Mesodermal cell (in vitro differentiated cells): ENCODE measurements around the gene PADI1.

Source experiments
- H3K27ac ChIP-seq: 2 replicates; pipeline ENCODE4 v1.7.0; 2013; ENCODE audit warnings: mild to moderate bottlenecking, low read depth, low read length, moderate library complexity; ENCODE audit not compliant: severe bottlenecking
- H3K36me3 ChIP-seq: 2 replicates; pipeline ENCODE4 v1.7.1; 2013; ENCODE audit warnings: mild to moderate bottlenecking, low read length, moderate library complexity; ENCODE audit not compliant: control insufficient read depth, insufficient read depth
- H3K4me1 ChIP-seq: one replicate; pipeline ENCODE4 v1.7.1; 2013; ENCODE audit warnings: mild to moderate bottlenecking, low read length; ENCODE audit not compliant: insufficient read depth, control insufficient read depth, poor library complexity, severe bottlenecking
- H3K4me3 ChIP-seq: 2 replicates; pipeline ENCODE4 v1.7.0; 2013; ENCODE audit warnings: low read length, control low read depth, mild to moderate bottlenecking; ENCODE audit not compliant: insufficient read depth, poor library complexity, severe bottlenecking; ENCODE audit errors: extremely low read depth
- H3K9me3 ChIP-seq: 2 replicates; pipeline ENCODE4 v1.7.1; 2013; ENCODE audit warnings: mild to moderate bottlenecking, low read length, moderate library complexity; ENCODE audit not compliant: control insufficient read depth
- WGBS, 2 experiments: methylation state at CpG; one replicate each; pipeline ENCODE4 v1.1.5; 2013; ENCODE audit warnings: missing lambda C conversion rate in 2 of 2; ENCODE audit not compliant: insufficient coverage in 2 of 2; 5-methylcytosine and 5-hydroxymethylcytosine counted together

PADI1 gene

DNA sequence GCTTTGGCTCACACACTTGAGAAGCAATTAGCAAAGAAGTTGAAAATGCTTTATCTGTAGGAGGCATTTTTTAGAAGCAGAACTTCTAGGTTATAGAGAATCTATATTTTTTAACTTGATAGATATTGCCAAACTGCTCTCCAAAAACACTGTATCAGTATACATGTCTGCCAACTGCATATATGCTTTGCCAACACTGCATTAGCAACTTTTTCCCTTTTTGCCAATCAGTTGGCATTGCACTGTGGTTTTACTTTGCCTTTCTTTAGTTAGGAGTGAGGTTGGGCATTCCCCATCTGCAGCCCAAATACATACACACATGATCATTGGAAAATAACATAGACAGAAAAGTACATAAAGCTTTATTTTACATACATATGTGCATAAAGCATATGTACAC lies 59.0 kb downstream of the PADI1 start:
- Histone ChIP-seq H3K36me3 (no peaks in the 10 kb centered on the region), H3K9me3 (no peaks in the 10 kb centered on the region), H3K4me1 (peaks cover 15% of the 10 kb centered on the region), H3K4me3 (no peak overlapping the region), H3K27ac (no peak overlapping the region)

DNA sequence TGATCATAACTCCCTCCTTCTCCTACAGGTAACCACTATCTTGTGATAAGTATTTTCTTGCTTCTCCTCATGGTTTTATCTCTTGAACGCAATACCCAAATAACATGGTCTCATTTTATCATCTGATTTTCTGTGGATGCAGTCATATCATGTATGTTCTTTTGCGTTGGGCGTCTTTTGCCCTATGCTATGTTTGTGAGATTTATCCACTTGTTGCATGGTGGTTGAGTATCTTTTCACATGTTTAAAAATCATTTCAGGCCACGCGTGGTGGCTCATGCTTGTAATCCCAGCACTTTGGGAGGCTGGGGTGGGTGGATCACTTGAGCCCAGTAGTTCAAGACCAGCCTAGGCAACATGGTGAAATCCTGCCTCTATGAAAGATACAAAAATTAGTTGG lies 59.5 kb downstream of the PADI1 start:
- Histone ChIP-seq H3K9me3 (no peaks in the 10 kb centered on the region), H3K36me3 (no peaks in the 10 kb centered on the region), H3K4me1 (peaks cover 13% of the 10 kb centered on the region), H3K4me3 (no peak overlapping the region), H3K27ac (no peak overlapping the region)
- WGBS, 2 experiments: 69 to 75% methylated on average over 2 to 4 of the region's 5 CpGs

DNA sequence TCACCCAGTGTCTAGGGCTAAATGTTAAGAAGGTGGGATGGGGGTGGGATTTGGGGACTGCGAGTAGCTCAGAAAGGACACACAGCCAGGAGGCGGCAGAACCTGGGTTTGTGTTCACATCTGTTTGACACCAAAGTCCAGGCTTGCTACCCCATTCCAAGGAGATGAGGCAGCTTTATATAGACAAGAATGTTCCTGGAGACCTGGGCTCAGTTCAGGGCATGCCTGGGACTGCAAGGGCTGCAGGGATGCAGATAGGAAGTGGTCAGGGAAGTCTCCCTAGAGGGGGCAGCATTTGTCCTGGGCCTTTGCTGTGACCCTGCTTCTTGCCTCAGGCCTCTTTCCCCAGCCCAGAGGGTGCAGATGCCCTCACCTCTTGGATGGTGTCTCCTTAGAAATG lies 60.2 kb downstream of the PADI1 start:
- Histone ChIP-seq H3K9me3 (no peaks in the 10 kb centered on the region), H3K4me3 (no peak overlapping the region), H3K4me1 (peaks cover 8% of the 10 kb centered on the region), H3K27ac (no peak overlapping the region), H3K36me3 (no peaks in the 10 kb centered on the region)
- WGBS, 2 experiments: 100% methylated on average over 1 of the region's 2 CpGs; no CpG with 5 or more reads in 1 of the 2 experiments

DNA sequence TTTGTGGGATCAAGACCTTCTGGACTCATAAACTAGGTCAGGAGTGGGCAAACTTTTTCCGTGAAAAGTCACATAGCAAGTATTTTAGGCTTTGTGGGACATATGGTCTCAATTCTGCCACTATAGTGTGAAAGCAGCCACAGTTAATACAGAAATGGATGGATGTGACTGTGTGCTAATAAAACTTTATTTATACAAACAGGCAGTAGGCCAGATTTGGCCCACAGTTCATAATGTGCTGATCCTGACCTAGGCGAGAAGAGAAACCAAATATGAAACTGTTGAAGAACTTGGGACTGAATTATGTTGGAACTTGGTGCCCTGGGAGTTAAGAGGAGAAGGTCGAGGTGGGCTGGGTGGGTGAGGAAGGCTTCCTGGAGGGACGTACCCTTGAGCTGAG lies 61.0 kb downstream of the PADI1 start:
- no peak overlapping the region for H3K27ac ChIP-seq
- H3K9me3 ChIP-seq: no peaks in the 10 kb centered on the region
- H3K4me3 ChIP-seq: no peak overlapping the region
- peaks cover 8% of the 10 kb centered on the region for H3K4me1 ChIP-seq
- H3K36me3 ChIP-seq: no peaks in the 10 kb centered on the region
- 98 to 99% methylated on average over 4 of the region's 4 CpGs for WGBS, 2 experiments

DNA sequence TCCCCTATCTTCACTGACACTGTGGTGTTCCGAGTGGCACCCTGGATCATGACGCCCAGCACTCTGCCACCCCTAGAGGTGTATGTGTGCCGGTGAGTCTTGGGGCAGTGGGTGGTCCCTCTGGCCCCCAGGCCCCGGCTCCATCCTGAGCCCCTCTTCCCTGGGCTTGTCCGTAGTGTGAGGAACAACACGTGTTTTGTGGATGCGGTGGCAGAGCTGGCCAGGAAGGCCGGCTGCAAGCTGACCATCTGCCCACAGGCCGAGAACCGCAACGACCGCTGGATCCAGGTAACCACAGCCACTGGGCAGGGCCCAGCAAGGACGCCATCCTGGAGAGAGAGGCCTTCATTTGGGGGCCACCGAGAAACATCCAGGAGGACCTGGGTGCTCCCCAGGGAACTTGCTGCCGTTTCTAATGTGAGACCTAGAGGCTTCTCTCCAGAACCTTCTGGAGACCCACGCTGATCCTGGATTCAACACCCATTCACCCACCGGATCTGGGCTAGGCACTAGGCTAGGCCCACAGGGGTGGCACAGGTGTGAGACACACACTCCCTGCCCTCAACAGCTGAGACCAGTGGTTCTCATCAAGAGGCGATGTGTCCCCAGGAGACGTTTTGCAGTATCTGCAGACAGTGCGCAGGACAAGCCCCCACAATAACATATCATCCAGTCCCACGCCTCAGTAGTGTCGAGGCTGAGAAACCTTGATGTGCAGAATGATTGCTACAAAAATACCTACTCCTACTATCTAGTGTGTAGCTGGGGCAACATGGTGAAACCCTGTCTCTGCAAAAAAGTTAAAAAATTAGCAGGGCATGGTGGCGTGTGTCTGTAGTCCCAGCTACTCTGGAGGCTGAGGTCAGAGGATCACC lies 66.2 kb downstream of the PADI1 start:
- no peaks in the 10 kb centered on the region for H3K4me1 ChIP-seq
- H3K9me3 ChIP-seq: no peaks in the 10 kb centered on the region
- H3K4me3 ChIP-seq: no peak overlapping the region
- WGBS, 2 experiments: 91 to 94% methylated on average over 18 to 19 of the region's 23 CpGs
- no peaks in the 10 kb centered on the region for H3K36me3 ChIP-seq
- H3K27ac ChIP-seq: no peak overlapping the region

DNA sequence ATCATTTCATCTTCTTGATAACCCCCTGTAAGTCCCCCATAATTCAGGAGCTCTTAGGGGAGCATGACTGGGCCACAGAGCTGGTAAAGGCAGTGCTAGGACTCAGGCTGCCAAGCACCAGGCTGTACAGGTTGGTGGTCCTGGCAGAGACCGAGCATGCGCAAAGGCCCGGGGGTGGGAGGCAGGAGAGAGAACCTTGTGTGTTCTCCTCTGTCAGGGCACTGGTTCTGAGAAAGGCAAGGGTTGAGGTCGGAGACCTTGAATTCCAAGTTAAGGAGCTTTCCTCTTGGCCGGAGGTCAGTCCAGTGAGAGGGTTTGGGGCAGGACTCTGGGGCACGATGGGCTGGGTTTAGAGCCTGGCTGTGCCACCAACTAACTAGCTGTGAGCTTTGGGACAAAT lies 67.1 kb downstream of the PADI1 start:
- H3K9me3 ChIP-seq: no peaks in the 10 kb centered on the region
- 94 to 97% methylated on average over 4 to 5 of the region's 6 CpGs for WGBS, 2 experiments
- H3K4me3 ChIP-seq: no peak overlapping the region
- no peaks in the 10 kb centered on the region for H3K4me1 ChIP-seq
- no peaks in the 10 kb centered on the region for H3K36me3 ChIP-seq
- no peak overlapping the region for H3K27ac ChIP-seq

DNA sequence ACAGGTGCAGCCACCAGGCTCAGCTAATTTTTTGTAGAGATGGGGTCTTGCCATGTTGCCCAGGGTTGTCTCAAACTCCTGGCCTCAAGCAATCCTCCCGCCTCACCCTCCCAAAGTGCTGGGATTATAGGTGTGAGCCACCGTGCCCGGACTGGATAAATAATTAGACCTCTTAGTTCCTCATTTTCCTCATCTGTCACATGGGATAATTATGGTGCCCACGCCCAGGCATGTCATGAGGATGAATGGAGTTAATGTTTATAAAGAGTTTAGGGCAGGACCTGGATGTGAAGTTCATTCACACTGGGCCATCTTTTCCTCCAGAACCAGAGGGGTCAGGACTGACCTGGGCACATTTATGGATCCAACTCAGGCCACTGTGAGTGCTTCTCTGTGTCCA lies 67.7 kb downstream of the PADI1 start:
- no peak overlapping the region for H3K4me3 ChIP-seq
- H3K36me3 ChIP-seq: no peaks in the 10 kb centered on the region
- H3K27ac ChIP-seq: no peak overlapping the region
- 80 to 100% methylated on average over 1 of the region's 4 CpGs for WGBS, 2 experiments
- H3K4me1 ChIP-seq: no peaks in the 10 kb centered on the region
- H3K9me3 ChIP-seq: no peaks in the 10 kb centered on the region

GRCh38 chr1:17273096-17273495 lies 68.2 kb downstream of the PADI1 start:
- no peaks in the 10 kb centered on the region for H3K4me1 ChIP-seq
- no peaks in the 10 kb centered on the region for H3K36me3 ChIP-seq
- 86 to 91% methylated on average over 10 to 13 of the region's 13 CpGs for WGBS, 2 experiments
- no peak overlapping the region for H3K4me3 ChIP-seq
- no peak overlapping the region for H3K27ac ChIP-seq
- no peaks in the 10 kb centered on the region for H3K9me3 ChIP-seq

DNA sequence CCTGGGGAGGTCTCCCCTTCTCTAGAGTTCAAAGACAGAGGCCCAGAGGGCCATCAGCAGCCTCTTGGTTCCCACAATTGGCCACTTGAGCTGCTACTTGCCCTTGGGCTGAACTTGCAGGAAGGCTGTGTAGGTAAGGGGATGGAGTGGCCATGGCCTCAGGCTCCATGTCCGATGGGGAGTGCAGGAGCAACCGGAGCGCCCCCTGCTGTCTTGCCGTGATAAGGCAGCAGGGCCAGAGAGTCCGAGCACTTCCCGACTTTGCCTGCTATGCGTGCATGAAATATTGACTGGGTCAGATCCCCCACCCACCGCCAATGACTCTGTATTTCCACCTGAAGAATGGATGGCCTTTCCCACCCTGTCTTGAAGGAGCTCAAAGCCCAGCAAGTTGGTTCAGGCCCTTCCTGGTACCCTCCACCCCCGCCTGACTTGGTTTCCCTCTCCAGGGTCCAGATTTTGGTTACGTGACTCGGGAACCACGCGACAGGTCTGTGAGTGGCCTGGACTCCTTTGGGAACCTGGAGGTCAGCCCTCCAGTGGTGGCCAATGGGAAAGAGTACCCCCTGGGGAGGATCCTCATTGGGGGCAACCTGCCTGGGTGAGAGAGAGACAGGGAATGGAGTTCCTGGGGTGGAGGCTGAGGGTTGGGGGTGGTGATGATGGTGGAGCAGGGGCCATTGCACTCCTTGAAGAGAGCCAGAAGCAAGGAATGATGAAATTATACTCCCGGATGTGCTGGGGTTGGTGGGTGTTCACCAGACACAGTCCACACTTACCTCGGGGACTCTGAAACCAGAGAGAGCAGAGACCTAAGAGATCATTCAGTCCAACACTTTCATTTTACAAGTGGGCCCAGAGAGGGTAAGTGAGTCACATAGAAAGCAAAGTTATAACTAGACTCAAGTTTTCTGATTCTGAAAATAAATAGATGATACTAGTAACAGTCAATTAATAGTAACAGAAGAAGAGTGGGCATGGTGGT lies 69.5 kb downstream of the PADI1 start:
- Histone ChIP-seq H3K36me3 (no peaks in the 10 kb centered on the region), H3K9me3 (no peaks in the 10 kb centered on the region), H3K4me3 (no peak overlapping the region), H3K27ac (no peak overlapping the region), H3K4me1 (no peaks in the 10 kb centered on the region)
- 49 to 52% methylated on average over 13 to 15 of the region's 15 CpGs for WGBS, 2 experiments

DNA sequence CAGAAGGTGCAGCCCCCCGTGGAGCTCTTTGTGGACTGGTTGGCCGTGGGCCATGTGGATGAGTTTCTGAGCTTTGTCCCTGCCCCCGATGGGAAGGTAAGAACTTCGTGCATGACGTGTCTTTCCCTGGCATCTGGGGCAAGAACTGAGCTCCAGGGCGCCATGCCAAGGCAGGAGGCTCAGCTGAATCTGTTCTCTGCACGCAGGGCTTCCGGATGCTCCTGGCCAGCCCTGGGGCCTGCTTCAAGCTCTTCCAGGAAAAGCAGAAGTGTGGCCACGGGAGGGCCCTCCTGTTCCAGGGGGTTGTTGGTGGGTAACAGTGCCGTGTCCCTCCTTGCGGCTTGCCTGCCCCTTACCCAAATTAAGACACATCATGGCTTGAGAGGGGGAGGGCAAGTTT lies 71.6 kb downstream of the PADI1 start:
- H3K4me1 ChIP-seq: no peaks in the 10 kb centered on the region
- no peak overlapping the region for H3K27ac ChIP-seq
- no peak overlapping the region for H3K4me3 ChIP-seq
- WGBS, 2 experiments: 88 to 96% methylated on average over 6 to 7 of the region's 11 CpGs
- no peaks in the 10 kb centered on the region for H3K36me3 ChIP-seq
- no peaks in the 10 kb centered on the region for H3K9me3 ChIP-seq
